Measurements from ENCODE around the gene RFXANK. TPM values are rescaled to one million over a fixed set of nuclear protein-coding genes. Genes with fewer than 3 reads are reported as not detected.

RFXANK gene
- 59.8 and 73.4 TPM in 2 replicates for total RNA-seq (2022)
- percentile 52 among the genes with signal in this experiment for Bru-seq, nascent RNA
- BruChase-seq, experiment 1, labeled RNA remaining after a 2-hour chase: percentile 59 among the genes with signal in this experiment
- BruChase-seq, experiment 2, labeled RNA remaining after a 6-hour chase: percentile 61 among the genes with signal in this experiment
- long read RNA-seq, transcript RFXANK-203 (9 exons, 1,212 nt): major isoform, 14 of 49 reads
- long read RNA-seq, transcript RFXANK-202 (8 exons, 1,059 nt): minor isoform, 5 of 49 reads
- long read RNA-seq, partial matches to known transcripts: 18 of 49 reads
- long read RNA-seq, other reads (novel, unspliced or antisense): 9 of 49 reads

GRCh38 chr19:19192078-19192882 is at the start of gene RFXANK, which contains the start of gene BORCS8:
Gene RFXANK, plus strand, starts transcription at chr19:19192258. Its CDS starts 1,689 bp downstream, at chr19:19193947.
Gene BORCS8, minus strand, starts transcription at chr19:19192152. Its CDS starts 35 bp downstream, at chr19:19192117.
- ChIA-PET CTCF (interaction anchor here (0.9 kb wide), 1 partner anchor 8 kb away, joined by 4 read pairs; no protein-coding TSS in a partner anchor), POLR2A (interaction anchor here (2.1 kb wide), 1 partner anchor 11 kb away, joined by 18 read pairs; the partner anchor contains the start of gene NR2C2AP)
- Histone ChIP-seq H3K9me3 (no peaks in the 10 kb centered on the region), H3K4me3 (ENCODE audit: low read depth, low read length) (peak within 1 kb of the TSS; percentile 84), H3K27me3 (replicated peaks; ENCODE audit: control insufficient read depth, insufficient read depth, low read length) (no peaks in the 10 kb centered on the region), H3K4me1 (no peaks in the 10 kb centered on the region), H3K36me3 (ENCODE audit: control insufficient read depth, insufficient read depth, low read length) (no peaks in the 10 kb centered on the region)
- no peaks in the 10 kb centered on the region for H3K27me3 Mint-ChIP-seq (ENCODE audit: insufficient read depth, unreplicated experiment)
- peak; percentile 98 for DNase-seq
- peak within 1 kb of the TSS; percentile 92 for H3K27ac Mint-ChIP-seq (ENCODE audit: unreplicated experiment)
- peaks cover 33% of the 10 kb centered on the region for H3K36me3 Mint-ChIP-seq (ENCODE audit: insufficient read depth, unreplicated experiment)
- no peaks in the 10 kb centered on the region for H3K9me3 Mint-ChIP-seq (ENCODE audit: unreplicated experiment)
- intact Hi-C loops (cut with micrococcal nuclease; ENCODE audit: unreplicated experiment): loop anchor here (1.0 to 2.0 kb wide), 3 partner anchors 11 to 272 kb away; partner anchors contain the start of genes MAU2, NR2C2AP and SUGP1
- H3K4me3 Mint-ChIP-seq (ENCODE audit: unreplicated experiment): peak within 1 kb of the TSS; percentile 97
- TF ChIP-seq CTCF (IDR thresholded peaks at IDR 0.05; ENCODE audit: insufficient read depth in 1 of 2, low read depth in 1 of 2, low read length in 1 of 2, severe bottlenecking in 1 of 2, unreplicated experiment in 1 of 2): no peak
- no peaks in the 10 kb centered on the region for H3K4me1 Mint-ChIP-seq (ENCODE audit: low read depth, unreplicated experiment)
- no TSS peak for BruUV-seq (replicated peaks)

GRCh38 chr19:19142347-19142746 is 49.7 kb upstream of the RFXANK start:
- POLR2A ChIA-PET: no interaction called here
- no peak for DNase-seq
- Histone ChIP-seq H3K4me3 (ENCODE audit: low read depth, low read length) (no peak overlapping the region), H3K36me3 (ENCODE audit: control insufficient read depth, insufficient read depth, low read length) (no peaks in the 10 kb centered on the region), H3K27me3 (replicated peaks; ENCODE audit: control insufficient read depth, insufficient read depth, low read length) (no peaks in the 10 kb centered on the region), H3K9me3 (no peaks in the 10 kb centered on the region), H3K4me1 (no peaks in the 10 kb centered on the region)
- Mint-ChIP-seq H3K9me3 (ENCODE audit: unreplicated experiment) (no peaks in the 10 kb centered on the region), H3K36me3 (ENCODE audit: insufficient read depth, unreplicated experiment) (peaks cover 7% of the 10 kb centered on the region), H3K27ac (ENCODE audit: unreplicated experiment) (no peak overlapping the region), H3K4me3 (ENCODE audit: unreplicated experiment) (no peak overlapping the region), H3K4me1 (ENCODE audit: low read depth, unreplicated experiment) (no peaks in the 10 kb centered on the region), H3K27me3 (ENCODE audit: insufficient read depth, unreplicated experiment) (no peaks in the 10 kb centered on the region)
- no peak for TF ChIP-seq CTCF (IDR thresholded peaks at IDR 0.05; ENCODE audit: insufficient read depth in 1 of 2, low read depth in 1 of 2, low read length in 1 of 2, severe bottlenecking in 1 of 2, unreplicated experiment in 1 of 2)
- CTCF ChIA-PET: no interaction called here
- intact Hi-C loops (cut with micrococcal nuclease; ENCODE audit: unreplicated experiment): no loop called here
- no TSS peak for BruUV-seq (replicated peaks)

GRCh38 chr19:19145281-19145680 is 46.8 kb upstream of the RFXANK start:
- H3K4me3 Mint-ChIP-seq (ENCODE audit: unreplicated experiment): no peak overlapping the region
- BruUV-seq (replicated peaks): no TSS peak
- Histone ChIP-seq H3K36me3 (ENCODE audit: control insufficient read depth, insufficient read depth, low read length) (no peaks in the 10 kb centered on the region), H3K4me3 (ENCODE audit: low read depth, low read length) (no peak overlapping the region), H3K9me3 (no peaks in the 10 kb centered on the region), H3K27me3 (replicated peaks; ENCODE audit: control insufficient read depth, insufficient read depth, low read length) (no peaks in the 10 kb centered on the region), H3K4me1 (no peaks in the 10 kb centered on the region)
- H3K36me3 Mint-ChIP-seq (ENCODE audit: insufficient read depth, unreplicated experiment): no peaks in the 10 kb centered on the region
- H3K27me3 Mint-ChIP-seq (ENCODE audit: insufficient read depth, unreplicated experiment): no peaks in the 10 kb centered on the region
- CTCF ChIA-PET: interaction anchor here (0.5 to 1.0 kb wide), 5 partner anchors 8 to 208 kb away, joined by 3 to 7 read pairs (median 3); no protein-coding TSS in a partner anchor
- no peak overlapping the region for H3K27ac Mint-ChIP-seq (ENCODE audit: unreplicated experiment)
- TF ChIP-seq CTCF (IDR thresholded peaks at IDR 0.05; ENCODE audit: insufficient read depth in 1 of 2, low read depth in 1 of 2, low read length in 1 of 2, severe bottlenecking in 1 of 2, unreplicated experiment in 1 of 2): no peak
- DNase-seq: no peak
- H3K9me3 Mint-ChIP-seq (ENCODE audit: unreplicated experiment): no peaks in the 10 kb centered on the region
- intact Hi-C loops (cut with micrococcal nuclease; ENCODE audit: unreplicated experiment): no loop called here
- POLR2A ChIA-PET: no interaction called here
- no peaks in the 10 kb centered on the region for H3K4me1 Mint-ChIP-seq (ENCODE audit: low read depth, unreplicated experiment)
